Stimulated activated CD8-positive, alpha-beta memory T cell treated with anti-CD3 and anti-CD28 coated beads, Interleukin-4, amount 100 ng/mL, for 1 hour (primary cell): ENCODE data around the gene SLC25A26.

ENCODE experiments used
- DNase-seq, 2 donors: peaks; one replicate each; pipeline ENCODE4 v3.0.0-alpha.2; 2020; ENCODE audit warnings: low read depth in 2 of 2, low spot score in 1 of 2

Gene SLC25A26

GRCh38 chr3:66317750-66318376, 97.1 kb downstream of the SLC25A26 start:
- DNase-seq, result no peak

- DNase-seq, result no peak
These were observed 99.6 kb downstream of the SLC25A26 start for GRCh38 chr3:66320390-66320789.

GRCh38 chr3:66322436-66322835, 101.6 kb downstream of the SLC25A26 start:
- no peak for DNase-seq

- DNase-seq, result no peak
These were observed 105.5 kb downstream of the SLC25A26 start for GRCh38 chr3:66326340-66326739.

- no peak for DNase-seq
These were observed 114.9 kb downstream of the SLC25A26 start for GRCh38 chr3:66335671-66336070.

GRCh38 chr3:66336333-66336766, 115.5 kb downstream of the SLC25A26 start:
- no peak for DNase-seq

GRCh38 chr3:66338927-66339326, 118.1 kb downstream of the SLC25A26 start:
- no peak for DNase-seq

- no peak for DNase-seq
These were observed 122.0 kb downstream of the SLC25A26 start for GRCh38 chr3:66342717-66343356.

GRCh38 chr3:66344391-66344811, 123.6 kb downstream of the SLC25A26 start:
- no peak for DNase-seq

- DNase-seq, result no peak
These were observed 124.2 kb downstream of the SLC25A26 start for GRCh38 chr3:66344848-66345578.

- no peak for DNase-seq
These were observed 127.9 kb downstream of the SLC25A26 start for GRCh38 chr3:66348704-66349103.

- DNase-seq, result no peak
These were observed 129.8 kb downstream of the SLC25A26 start for GRCh38 chr3:66350601-66351000.

GRCh38 chr3:66353039-66353438, 132.2 kb downstream of the SLC25A26 start:
- DNase-seq, result no peak

- no peak for DNase-seq
These were observed 132.7 kb downstream of the SLC25A26 start for GRCh38 chr3:66353530-66353929.

- no peak for DNase-seq
These were observed 133.2 kb downstream of the SLC25A26 start for GRCh38 chr3:66354001-66354400.

GRCh38 chr3:66355394-66355793, 134.6 kb downstream of the SLC25A26 start:
- DNase-seq, result no peak

GRCh38 chr3:66355997-66356396, 135.2 kb downstream of the SLC25A26 start:
- no peak for DNase-seq

GRCh38 chr3:66361356-66361755, 140.6 kb downstream of the SLC25A26 start:
- no peak for DNase-seq

GRCh38 chr3:66362541-66362941, 141.7 kb downstream of the SLC25A26 start:
- no peak for DNase-seq

- no peak for DNase-seq
These were observed 142.3 kb downstream of the SLC25A26 start for GRCh38 chr3:66363148-66363547.

- DNase-seq, result no peak
These were observed 144.3 kb downstream of the SLC25A26 start for GRCh38 chr3:66365080-66365479.

- DNase-seq, result no peak
These were observed 145.9 kb downstream of the SLC25A26 start for GRCh38 chr3:66366747-66367146.
